OCI-LY7 (cell line): Measurements from ENCODE around the gene TLE5.

Experiments
- EZH2phosphoT487 ChIP-seq: fragments of 200-600 bp; sonication (generic); IDR thresholded peaks from 2 replicates; pipeline ENCODE4 v1.6.1; 2018; ENCODE audit warnings: low read depth, borderline replicate concordance, mild to moderate bottlenecking, mixed run types, antibody characterized with exemption, low read length, moderate library complexity, mixed read lengths
- TF ChIP-seq, protein P1 (sequence below): fragments of 200-600 bp; sonication (generic); conservative IDR thresholded peaks from 2 replicates; pipeline ENCODE4 v1.5.1; 2014; ENCODE audit warnings: mild to moderate bottlenecking, antibody characterized with exemption, low read length, moderate library complexity, mixed read lengths

DNA sequence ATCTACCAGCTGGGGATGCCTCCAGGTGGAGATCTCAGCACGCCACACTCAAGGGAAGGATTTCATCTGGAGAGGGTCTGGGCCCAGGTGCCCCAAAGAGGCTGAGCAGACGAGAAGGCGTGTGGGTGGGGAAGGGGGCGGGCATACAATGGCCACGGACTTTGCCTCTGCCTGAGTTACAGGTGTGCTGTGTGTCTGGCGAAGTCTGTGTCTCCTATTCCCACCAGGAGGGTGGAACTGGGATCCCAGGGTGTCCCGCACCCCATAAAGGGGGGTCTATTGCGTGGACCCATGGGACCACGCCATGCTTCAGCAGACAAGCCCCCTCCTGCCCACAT, 36.8 kb downstream of the TLE5 start:
- TF ChIP-seq EZH2phosphoT487, result no peak
- TF ChIP-seq, protein P1, sequence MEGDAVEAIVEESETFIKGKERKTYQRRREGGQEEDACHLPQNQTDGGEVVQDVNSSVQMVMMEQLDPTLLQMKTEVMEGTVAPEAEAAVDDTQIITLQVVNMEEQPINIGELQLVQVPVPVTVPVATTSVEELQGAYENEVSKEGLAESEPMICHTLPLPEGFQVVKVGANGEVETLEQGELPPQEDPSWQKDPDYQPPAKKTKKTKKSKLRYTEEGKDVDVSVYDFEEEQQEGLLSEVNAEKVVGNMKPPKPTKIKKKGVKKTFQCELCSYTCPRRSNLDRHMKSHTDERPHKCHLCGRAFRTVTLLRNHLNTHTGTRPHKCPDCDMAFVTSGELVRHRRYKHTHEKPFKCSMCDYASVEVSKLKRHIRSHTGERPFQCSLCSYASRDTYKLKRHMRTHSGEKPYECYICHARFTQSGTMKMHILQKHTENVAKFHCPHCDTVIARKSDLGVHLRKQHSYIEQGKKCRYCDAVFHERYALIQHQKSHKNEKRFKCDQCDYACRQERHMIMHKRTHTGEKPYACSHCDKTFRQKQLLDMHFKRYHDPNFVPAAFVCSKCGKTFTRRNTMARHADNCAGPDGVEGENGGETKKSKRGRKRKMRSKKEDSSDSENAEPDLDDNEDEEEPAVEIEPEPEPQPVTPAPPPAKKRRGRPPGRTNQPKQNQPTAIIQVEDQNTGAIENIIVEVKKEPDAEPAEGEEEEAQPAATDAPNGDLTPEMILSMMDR, result no peak
